ENCODE measurements around the gene STK39. TPM values are rescaled to one million over a fixed set of nuclear protein-coding genes. Genes with fewer than 3 reads are reported as not detected.

Gene STK39
- total RNA-seq, 2 experiments from 2014 or later, result 7.9 to 9.5 TPM

DNA sequence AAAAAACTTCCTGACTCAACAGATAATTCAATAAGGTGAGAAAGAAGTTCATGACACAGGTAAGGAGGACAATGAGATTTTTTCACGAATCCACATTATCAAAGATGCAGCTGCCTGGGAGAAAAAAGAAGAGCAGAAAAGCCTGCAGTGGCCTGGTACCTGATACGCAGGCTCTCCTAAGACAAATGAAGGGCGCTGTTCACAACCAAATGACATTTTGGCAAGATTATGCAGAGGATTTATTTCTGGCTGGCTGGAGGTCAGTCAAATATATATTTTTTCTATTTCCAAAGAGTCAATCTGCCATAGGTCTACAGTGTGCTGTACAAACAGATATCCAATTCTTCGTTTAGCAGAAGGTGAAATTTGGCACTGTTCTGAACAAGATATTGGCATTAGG is 257.3 kb downstream of the STK39 start:
- Mint-ChIP-seq H3K4me3 (no peak overlapping the region), H3K4me1 (ENCODE audit: low read depth) (no peaks in the 10 kb centered on the region), H3K9me3 (no peaks in the 10 kb centered on the region), H3K27ac (no peak overlapping the region), H3K36me3 (ENCODE audit: low read depth) (no peaks in the 10 kb centered on the region), H3K27me3 (no peaks in the 10 kb centered on the region)
- ChIA-PET CTCF (interaction anchor here (1.1 kb wide), 1 partner anchor 20 kb away, joined by 3 read pairs; no protein-coding TSS in a partner anchor), POLR2A (no interaction called here)
- no peaks in the 10 kb centered on the region for H3K9me3 ChIP-seq (ENCODE audit: control insufficient read depth in 1 of 2, insufficient read depth in 1 of 2, low read length in 2 of 2)
- no peaks in the 10 kb centered on the region for H3K27me3 ChIP-seq (ENCODE audit: control insufficient read depth in 1 of 2, insufficient read depth in 2 of 2, low read length in 2 of 2)
- H3K4me3 ChIP-seq (ENCODE audit: low read length), result no peak overlapping the region
- DNase-seq (no peak), ATAC-seq (ENCODE audit: poor library complexity) (no peak)
- H3K27ac ChIP-seq (ENCODE audit: low read depth in 1 of 2, low read length in 2 of 2), result no peak overlapping the region
- no peaks in the 10 kb centered on the region for H3K36me3 ChIP-seq (ENCODE audit: insufficient read depth, low read length)
- H3K4me1 ChIP-seq (ENCODE audit: insufficient read depth, low read length), result no peaks in the 10 kb centered on the region
- TF ChIP-seq CTCF (IDR thresholded peaks at IDR 0.05), result no peak
- intact Hi-C loops (cut with DNase I, micrococcal nuclease), result no loop called here

DNA sequence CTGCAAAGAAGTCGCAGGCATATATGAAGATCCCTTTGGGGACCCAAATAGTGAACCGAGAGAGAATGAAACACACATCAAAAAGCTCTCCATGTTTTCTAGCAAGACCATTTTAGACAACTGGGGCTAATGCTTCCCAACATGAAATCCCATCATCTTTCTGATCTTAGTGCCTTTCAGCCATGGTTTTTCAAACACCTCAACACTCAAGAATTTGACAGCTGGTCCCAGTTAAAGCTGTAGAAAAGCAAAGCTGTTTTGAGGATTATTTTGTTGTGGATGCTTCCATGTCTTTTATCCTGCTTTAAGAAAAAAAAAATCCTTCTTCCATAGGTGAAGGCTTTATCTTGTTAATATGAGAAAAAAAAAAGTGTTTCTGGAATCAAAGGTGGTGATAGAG is 259.1 kb downstream of the STK39 start:
- intact Hi-C loops (cut with DNase I, micrococcal nuclease), result no loop called here
- CTCF ChIA-PET, result no interaction called here

GRCh38 chr2:167987558-167987957 is 259.8 kb downstream of the STK39 start:
- H3K4me3 ChIP-seq (ENCODE audit: low read length), result no peak overlapping the region
- no peak for TF ChIP-seq CTCF (IDR thresholded peaks at IDR 0.05)
- intact Hi-C loops (cut with DNase I, micrococcal nuclease), result no loop called here
- no peaks in the 10 kb centered on the region for H3K4me1 Mint-ChIP-seq (ENCODE audit: low read depth)
- ChIA-PET POLR2A (no interaction called here), CTCF (no interaction called here)
- H3K27ac Mint-ChIP-seq, result no peak overlapping the region
- no peak for DNase-seq
- peaks cover 7% of the 10 kb centered on the region for H3K36me3 ChIP-seq (ENCODE audit: insufficient read depth, low read length)
- H3K27ac ChIP-seq (ENCODE audit: low read depth in 1 of 2, low read length in 2 of 2), result no peak overlapping the region
- no peaks in the 10 kb centered on the region for H3K4me1 ChIP-seq (ENCODE audit: insufficient read depth, low read length)
- no peaks in the 10 kb centered on the region for H3K27me3 ChIP-seq (ENCODE audit: control insufficient read depth in 1 of 2, insufficient read depth in 2 of 2, low read length in 2 of 2)
- no peaks in the 10 kb centered on the region for H3K27me3 Mint-ChIP-seq
- H3K9me3 ChIP-seq (ENCODE audit: control insufficient read depth in 1 of 2, insufficient read depth in 1 of 2, low read length in 2 of 2), result no peaks in the 10 kb centered on the region
- ATAC-seq (ENCODE audit: poor library complexity), result no peak
- H3K9me3 Mint-ChIP-seq, result no peaks in the 10 kb centered on the region
- H3K36me3 Mint-ChIP-seq (ENCODE audit: low read depth), result peaks cover 17% of the 10 kb centered on the region
- H3K4me3 Mint-ChIP-seq, result no peak overlapping the region

More for the DNA sequence above, 259.1 kb downstream of the STK39 start:
- POLR2A ChIA-PET, result no interaction called here
- Mint-ChIP-seq H3K36me3 (ENCODE audit: low read depth) (peaks cover 11% of the 10 kb centered on the region), H3K27me3 (no peaks in the 10 kb centered on the region), H3K4me1 (ENCODE audit: low read depth) (no peaks in the 10 kb centered on the region), H3K27ac (no peak overlapping the region), H3K4me3 (no peak overlapping the region), H3K9me3 (no peaks in the 10 kb centered on the region)
- no peak for TF ChIP-seq CTCF (IDR thresholded peaks at IDR 0.05)
- H3K4me1 ChIP-seq (ENCODE audit: insufficient read depth, low read length), result no peaks in the 10 kb centered on the region
- no peaks in the 10 kb centered on the region for H3K9me3 ChIP-seq (ENCODE audit: control insufficient read depth in 1 of 2, insufficient read depth in 1 of 2, low read length in 2 of 2)
- H3K27ac ChIP-seq (ENCODE audit: low read depth in 1 of 2, low read length in 2 of 2), result no peak overlapping the region
- no peaks in the 10 kb centered on the region for H3K27me3 ChIP-seq (ENCODE audit: control insufficient read depth in 1 of 2, insufficient read depth in 2 of 2, low read length in 2 of 2)
- H3K4me3 ChIP-seq (ENCODE audit: low read length), result no peak overlapping the region
- DNase-seq, result no peak
- H3K36me3 ChIP-seq (ENCODE audit: insufficient read depth, low read length), result peaks cover 6% of the 10 kb centered on the region
- no peak for ATAC-seq (ENCODE audit: poor library complexity)
